C4-2B (cell line): ENCODE results near the gene PHACTR1.

ENCODE experiments used
- CTCF ChIP-seq: fragments of 450-650 bp; conservative IDR thresholded peaks from 2 replicates; pipeline ENCODE4 v1.5.1; 2017; ENCODE audit warnings: mild to moderate bottlenecking
- ZFX ChIP-seq: fragments of 450-650 bp; IDR thresholded peaks from 2 replicates; pipeline ENCODE4 v1.6.1; 2017

- TF ChIP-seq CTCF (no peak), ZFX (no peak)
Observed at GRCh38 chr6:12803486-12803885, 86.9 kb downstream of the PHACTR1 start.
